Neural crest cell (in vitro differentiated cells): ENCODE data around the gene APP. TPM values are rescaled to one million over a fixed set of nuclear protein-coding genes. Genes with fewer than 3 reads are reported as not detected.
A peak's percentile ranks its signal among the peaks of the same experiment; 100 is the strongest.

ENCODE experiments used
- DNase-seq: peaks from one replicate; pipeline ENCODE4 v3.0.0; 2021; ENCODE audit warnings: low read depth, mixed read lengths, low spot score
- H3K27ac Mint-ChIP-seq: one replicate; pipeline ENCODE4 v1.8.0; 2021; ENCODE audit warnings: mild to moderate bottlenecking, mixed read lengths; ENCODE audit not compliant: unreplicated experiment
- H3K27me3 Mint-ChIP-seq: 2 replicates; pipeline ENCODE4 v1.8.0; 2021; ENCODE audit warnings: low read depth, mild to moderate bottlenecking, mixed read lengths
- H3K36me3 Mint-ChIP-seq: 2 replicates; pipeline ENCODE4 v1.8.0; 2021; ENCODE audit warnings: low read depth, mild to moderate bottlenecking, mixed read lengths
- H3K4me1 Mint-ChIP-seq: 2 replicates; pipeline ENCODE4 v1.8.0; 2021; ENCODE audit warnings: mixed read lengths
- H3K4me3 Mint-ChIP-seq: one replicate; pipeline ENCODE4 v1.8.0; 2021; ENCODE audit warnings: mild to moderate bottlenecking, mixed read lengths
- H3K9me3 Mint-ChIP-seq: 2 replicates; pipeline ENCODE4 v1.8.0; 2021; ENCODE audit warnings: mixed read lengths
- CTCF ChIP-seq: fragments of 200-600 bp; sonication (generic); conservative IDR thresholded peaks from 2 replicates; pipeline ENCODE4 v1.5.0; 2021; ENCODE audit warnings: antibody characterized with exemption, mild to moderate bottlenecking
- total RNA-seq: library from RNA; stranded (reverse); gene quantifications from 2 replicates; pipeline ENCODE4 v1.2.1, GENCODE V29; 2021

APP gene
- total RNA-seq, 1 donor from 2014 or later, result 254 TPM

- DNase-seq, result no peak
- Mint-ChIP-seq H3K4me1 (peaks cover 33% of the 10 kb centered on the region), H3K36me3 (peaks cover 14% of the 10 kb centered on the region), H3K4me3 (no peak overlapping the region), H3K9me3 (peaks cover 2% of the 10 kb centered on the region), H3K27me3 (no peaks in the 10 kb centered on the region), H3K27ac (no peak overlapping the region)
- TF ChIP-seq CTCF, result no peak
Measured at GRCh38 chr21:25934130-25934529, 236.4 kb downstream of the APP start.

GRCh38 chr21:25931765-25932164, 238.8 kb downstream of the APP start:
- no peaks in the 10 kb centered on the region for H3K27me3 Mint-ChIP-seq

GRCh38 chr21:25929856-25930520, 240.6 kb downstream of the APP start:
- H3K27me3 Mint-ChIP-seq, result no peaks in the 10 kb centered on the region
- no peak for TF ChIP-seq CTCF
- H3K27ac Mint-ChIP-seq, result peak overlapping the region; percentile 86
- H3K4me3 Mint-ChIP-seq, result no peak overlapping the region
- H3K9me3 Mint-ChIP-seq, result no peaks in the 10 kb centered on the region
- peaks cover 21% of the 10 kb centered on the region for H3K4me1 Mint-ChIP-seq
- peaks cover 20% of the 10 kb centered on the region for H3K36me3 Mint-ChIP-seq
- no peak for DNase-seq

More at GRCh38 chr21:25931765-25932164, 238.8 kb downstream of the APP start:
- H3K4me3 Mint-ChIP-seq, result no peak overlapping the region
- DNase-seq, result no peak
- TF ChIP-seq CTCF, result no peak
- H3K9me3 Mint-ChIP-seq, result peaks cover 2% of the 10 kb centered on the region
- H3K27ac Mint-ChIP-seq, result no peak overlapping the region
- H3K4me1 Mint-ChIP-seq, result peaks cover 25% of the 10 kb centered on the region
- peaks cover 11% of the 10 kb centered on the region for H3K36me3 Mint-ChIP-seq

GRCh38 chr21:25927195-25927880, 243.2 kb downstream of the APP start:
- Mint-ChIP-seq H3K9me3 (no peaks in the 10 kb centered on the region), H3K4me1 (peaks cover 21% of the 10 kb centered on the region), H3K4me3 (no peak overlapping the region), H3K36me3 (peaks cover 16% of the 10 kb centered on the region), H3K27ac (no peak overlapping the region), H3K27me3 (no peaks in the 10 kb centered on the region)
- no peak for DNase-seq
- TF ChIP-seq CTCF, result no peak

- no peaks in the 10 kb centered on the region for H3K27me3 Mint-ChIP-seq
- H3K27ac Mint-ChIP-seq, result peak overlapping the region; percentile 47
- peaks cover 13% of the 10 kb centered on the region for H3K4me1 Mint-ChIP-seq
- H3K4me3 Mint-ChIP-seq, result no peak overlapping the region
- peaks cover 16% of the 10 kb centered on the region for H3K36me3 Mint-ChIP-seq
- DNase-seq, result no peak
- no peaks in the 10 kb centered on the region for H3K9me3 Mint-ChIP-seq
- TF ChIP-seq CTCF, result no peak
Measured at GRCh38 chr21:25925936-25926335, 244.6 kb downstream of the APP start.
